Measurements from ENCODE around the gene GALK1. TPM values are rescaled to one million over a fixed set of nuclear protein-coding genes. Genes with fewer than 3 reads are reported as not detected.

GALK1 gene
- total and polyA plus RNA-seq, 2 of the 13 experiments (the other 11 are each of a cell fraction or from before 2014, with no cell fraction given): 59.9 to 93.6 TPM

GRCh38 chr17:75783803-75784472, 18.9 kb upstream of the GALK1 start (continued):
- TF ChIP-seq SIX4 (CRISPR knock-in tag; IDR thresholded peaks at IDR 0.05): no peak
- TF ChIP-seq, protein P1, sequence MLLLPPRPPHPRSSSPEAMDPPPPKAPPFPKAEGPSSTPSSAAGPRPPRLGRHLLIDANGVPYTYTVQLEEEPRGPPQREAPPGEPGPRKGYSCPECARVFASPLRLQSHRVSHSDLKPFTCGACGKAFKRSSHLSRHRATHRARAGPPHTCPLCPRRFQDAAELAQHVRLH (CRISPR knock-in tag; IDR thresholded peaks at IDR 0.05; ENCODE audit: borderline replicate concordance, low read depth): no peak
- TF ChIP-seq, protein P2, sequence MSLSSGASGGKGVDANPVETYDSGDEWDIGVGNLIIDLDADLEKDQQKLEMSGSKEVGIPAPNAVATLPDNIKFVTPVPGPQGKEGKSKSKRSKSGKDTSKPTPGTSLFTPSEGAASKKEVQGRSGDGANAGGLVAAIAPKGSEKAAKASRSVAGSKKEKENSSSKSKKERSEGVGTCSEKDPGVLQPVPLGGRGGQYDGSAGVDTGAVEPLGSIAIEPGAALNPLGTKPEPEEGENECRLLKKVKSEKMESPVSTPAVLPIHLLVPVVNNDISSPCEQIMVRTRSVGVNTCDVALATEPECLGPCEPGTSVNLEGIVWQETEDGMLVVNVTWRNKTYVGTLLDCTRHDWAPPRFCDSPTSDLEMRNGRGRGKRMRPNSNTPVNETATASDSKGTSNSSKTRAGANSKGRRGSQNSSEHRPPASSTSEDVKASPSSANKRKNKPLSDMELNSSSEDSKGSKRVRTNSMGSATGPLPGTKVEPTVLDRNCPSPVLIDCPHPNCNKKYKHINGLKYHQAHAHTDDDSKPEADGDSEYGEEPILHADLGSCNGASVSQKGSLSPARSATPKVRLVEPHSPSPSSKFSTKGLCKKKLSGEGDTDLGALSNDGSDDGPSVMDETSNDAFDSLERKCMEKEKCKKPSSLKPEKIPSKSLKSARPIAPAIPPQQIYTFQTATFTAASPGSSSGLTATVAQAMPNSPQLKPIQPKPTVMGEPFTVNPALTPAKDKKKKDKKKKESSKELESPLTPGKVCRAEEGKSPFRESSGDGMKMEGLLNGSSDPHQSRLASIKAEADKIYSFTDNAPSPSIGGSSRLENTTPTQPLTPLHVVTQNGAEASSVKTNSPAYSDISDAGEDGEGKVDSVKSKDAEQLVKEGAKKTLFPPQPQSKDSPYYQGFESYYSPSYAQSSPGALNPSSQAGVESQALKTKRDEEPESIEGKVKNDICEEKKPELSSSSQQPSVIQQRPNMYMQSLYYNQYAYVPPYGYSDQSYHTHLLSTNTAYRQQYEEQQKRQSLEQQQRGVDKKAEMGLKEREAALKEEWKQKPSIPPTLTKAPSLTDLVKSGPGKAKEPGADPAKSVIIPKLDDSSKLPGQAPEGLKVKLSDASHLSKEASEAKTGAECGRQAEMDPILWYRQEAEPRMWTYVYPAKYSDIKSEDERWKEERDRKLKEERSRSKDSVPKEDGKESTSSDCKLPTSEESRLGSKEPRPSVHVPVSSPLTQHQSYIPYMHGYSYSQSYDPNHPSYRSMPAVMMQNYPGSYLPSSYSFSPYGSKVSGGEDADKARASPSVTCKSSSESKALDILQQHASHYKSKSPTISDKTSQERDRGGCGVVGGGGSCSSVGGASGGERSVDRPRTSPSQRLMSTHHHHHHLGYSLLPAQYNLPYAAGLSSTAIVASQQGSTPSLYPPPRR (CRISPR knock-in tag; IDR thresholded peaks at IDR 0.05; ENCODE audit: borderline replicate concordance): no peak
- TF ChIP-seq ZNF746 (CRISPR knock-in tag; IDR thresholded peaks at IDR 0.05): no peak; the same call in 1 of the 2 replicates
- TF ChIP-seq, protein P3, sequence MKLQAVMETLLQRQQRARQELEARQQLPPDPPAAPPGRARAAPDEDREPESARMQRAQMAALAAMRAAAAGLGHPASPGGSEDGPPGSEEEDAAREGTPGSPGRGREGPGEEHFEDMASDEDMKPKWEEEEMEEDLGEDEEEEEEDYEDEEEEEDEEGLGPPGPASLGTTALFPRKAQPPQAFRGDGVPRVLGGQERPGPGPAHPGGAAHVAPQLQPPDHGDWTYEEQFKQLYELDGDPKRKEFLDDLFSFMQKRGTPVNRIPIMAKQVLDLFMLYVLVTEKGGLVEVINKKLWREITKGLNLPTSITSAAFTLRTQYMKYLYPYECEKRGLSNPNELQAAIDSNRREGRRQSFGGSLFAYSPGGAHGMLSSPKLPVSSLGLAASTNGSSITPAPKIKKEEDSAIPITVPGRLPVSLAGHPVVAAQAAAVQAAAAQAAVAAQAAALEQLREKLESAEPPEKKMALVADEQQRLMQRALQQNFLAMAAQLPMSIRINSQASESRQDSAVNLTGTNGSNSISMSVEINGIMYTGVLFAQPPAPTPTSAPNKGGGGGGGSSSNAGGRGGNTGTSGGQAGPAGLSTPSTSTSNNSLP (IDR thresholded peaks at IDR 0.05; ENCODE audit: low read depth, low read length): no peak
- no peak for TF ChIP-seq ZBTB33 (CRISPR knock-in tag; IDR thresholded peaks at IDR 0.05)
- TF ChIP-seq KDM4B (CRISPR knock-in tag; IDR thresholded peaks at IDR 0.05): 0 out of 2 replicates have a peak, but pooled peaks have one; percentile 30
- 0 out of 2 replicates have a peak, but pooled peaks have one; percentile 47 for TF ChIP-seq ZNF891 (CRISPR knock-in tag; IDR thresholded peaks at IDR 0.05)
- TF ChIP-seq ZBTB42 (CRISPR knock-in tag; IDR thresholded peaks at IDR 0.05): no peak
- no peak for TF ChIP-seq ARHGAP35 (CRISPR knock-in tag; IDR thresholded peaks at IDR 0.05; ENCODE audit: borderline replicate concordance)
- TF ChIP-seq, protein P4, sequence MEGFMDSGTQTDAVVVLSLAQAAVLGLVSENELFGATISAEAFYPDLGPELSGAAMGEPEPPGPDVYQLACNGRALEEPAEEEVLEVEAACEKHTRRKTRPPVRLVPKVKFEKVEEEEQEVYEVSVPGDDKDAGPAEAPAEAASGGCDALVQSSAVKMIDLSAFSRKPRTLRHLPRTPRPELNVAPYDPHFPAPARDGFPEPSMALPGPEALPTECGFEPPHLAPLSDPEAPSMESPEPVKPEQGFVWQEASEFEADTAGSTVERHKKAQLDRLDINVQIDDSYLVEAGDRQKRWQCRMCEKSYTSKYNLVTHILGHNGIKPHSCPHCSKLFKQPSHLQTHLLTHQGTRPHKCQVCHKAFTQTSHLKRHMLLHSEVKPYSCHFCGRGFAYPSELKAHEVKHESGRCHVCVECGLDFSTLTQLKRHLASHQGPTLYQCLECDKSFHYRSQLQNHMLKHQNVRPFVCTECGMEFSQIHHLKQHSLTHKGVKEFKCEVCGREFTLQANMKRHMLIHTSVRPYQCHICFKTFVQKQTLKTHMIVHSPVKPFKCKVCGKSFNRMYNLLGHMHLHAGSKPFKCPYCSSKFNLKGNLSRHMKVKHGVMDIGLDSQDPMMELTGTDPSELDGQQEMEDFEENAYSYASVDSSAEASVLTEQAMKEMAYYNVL (CRISPR knock-in tag; IDR thresholded peaks at IDR 0.05; ENCODE audit: borderline replicate concordance): peak; percentile 79; the same call in 1 of the 2 replicates
- no peak for TF ChIP-seq THAP11 (CRISPR knock-in tag; IDR thresholded peaks at IDR 0.05)
- TF ChIP-seq ZNF275 (CRISPR knock-in tag; IDR thresholded peaks at IDR 0.05; ENCODE audit: borderline replicate concordance): peak; percentile 76; the same call in 1 of the 2 replicates
- peak; percentile 30; the same call in 1 of the 2 replicates for TF ChIP-seq ZFP36L1 (CRISPR knock-in tag; IDR thresholded peaks at IDR 0.05)

Data from HepG2 (cell line).